Measurements from ENCODE around the gene SPINDOC.

The SPINDOC gene

DNA sequence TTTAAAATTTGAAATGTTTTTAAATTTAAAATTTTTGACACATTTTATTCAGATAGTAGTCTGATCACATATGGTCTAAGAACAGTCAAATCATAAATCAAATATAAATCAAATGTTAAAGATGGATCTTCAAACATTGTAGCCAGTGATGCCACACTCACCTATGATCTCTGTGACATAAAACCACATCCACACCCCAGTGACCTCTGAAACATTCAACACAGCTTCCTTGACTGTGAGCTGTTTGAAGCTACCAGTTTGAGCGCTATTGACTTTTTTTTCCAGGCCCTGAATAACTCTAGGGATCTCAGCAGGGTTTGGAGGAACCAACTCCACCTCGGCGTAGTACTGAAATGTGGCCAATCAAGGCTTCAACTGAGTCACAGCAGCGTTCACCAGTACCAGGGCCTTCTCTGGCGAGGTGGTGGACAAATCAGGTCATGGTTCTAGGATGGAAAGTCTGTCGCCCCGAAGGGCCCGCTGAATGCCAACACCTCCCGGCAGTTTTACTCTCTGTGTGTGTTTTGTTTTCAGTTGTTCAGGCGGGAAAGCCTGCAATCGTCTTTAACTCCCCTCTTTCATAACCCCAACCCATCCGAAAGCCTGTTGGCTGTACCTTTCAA, 21.4 kb downstream of the SPINDOC start:
- DNase-seq = no peak

DNA sequence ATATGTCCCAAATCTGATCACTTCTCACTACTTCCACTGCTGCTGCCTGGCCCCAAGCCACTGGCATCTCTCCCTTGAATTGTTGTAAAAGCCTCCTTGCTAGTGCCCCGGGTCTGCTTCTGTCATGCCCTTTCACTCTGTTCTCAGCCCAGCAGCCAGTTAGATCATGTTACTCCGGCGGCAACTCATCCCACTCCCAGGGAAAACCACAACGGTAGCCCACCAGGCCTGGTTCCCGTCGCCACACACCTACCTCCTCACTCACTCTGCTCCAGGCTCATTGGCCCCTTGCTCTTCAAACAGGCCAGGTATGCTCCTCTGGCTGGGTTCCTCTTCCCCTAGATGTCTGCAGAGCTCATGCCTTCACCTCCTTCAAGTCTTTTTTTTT, 21.9 kb downstream of the SPINDOC start:
- no peak for DNase-seq

DNA sequence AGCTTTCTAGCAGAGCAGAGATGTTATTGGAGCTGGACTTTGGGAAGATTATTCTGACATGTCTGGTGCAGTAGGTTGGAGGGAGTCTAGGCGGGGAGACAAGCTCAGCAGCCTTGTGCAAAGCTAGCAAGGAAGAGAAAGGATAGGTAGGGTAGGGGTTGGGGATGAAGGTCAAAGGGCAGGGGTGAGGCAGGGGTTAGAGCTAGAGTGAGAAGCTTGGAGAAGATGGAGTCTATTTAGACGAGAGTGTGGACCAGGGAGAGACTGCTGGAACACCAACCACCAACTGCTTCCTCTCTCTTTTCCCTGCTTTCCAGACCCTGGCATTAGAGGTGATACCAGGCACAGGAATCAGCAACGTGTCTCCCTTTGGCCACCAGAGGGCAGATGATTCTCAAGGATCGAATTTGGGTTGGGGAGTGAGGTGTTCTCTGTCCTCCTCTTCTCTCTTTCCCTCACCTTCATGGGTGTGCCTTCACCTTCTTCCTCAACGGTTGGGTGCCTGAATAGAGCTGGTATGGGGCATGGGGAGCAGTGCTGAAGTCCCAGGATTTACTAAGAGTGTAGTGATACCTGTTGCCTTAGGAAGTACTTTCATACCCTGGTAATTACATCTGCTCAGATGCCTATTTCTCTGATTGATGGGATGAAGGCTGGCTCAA, 23.9 kb downstream of the SPINDOC start:
- DNase-seq = peak; percentile 57

DNA sequence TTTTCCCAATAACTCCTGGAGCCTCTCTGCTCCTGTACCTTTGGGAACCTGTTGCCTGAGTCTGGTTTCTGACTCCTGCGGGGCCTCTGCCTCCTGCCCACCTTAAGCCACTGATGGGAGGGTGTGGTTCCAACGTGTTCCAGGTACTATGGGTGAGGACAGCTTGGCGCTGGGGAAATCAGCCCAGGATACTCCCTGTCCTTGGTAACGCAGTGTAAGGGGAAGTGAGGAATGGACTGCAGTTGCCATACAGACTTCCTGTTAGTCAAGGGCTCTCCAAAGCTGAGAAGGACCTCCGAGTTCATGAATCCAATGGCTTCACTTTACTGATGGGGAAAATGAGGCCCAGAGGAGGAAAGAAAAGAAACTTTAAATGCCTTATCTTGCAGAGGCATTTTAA, 24.5 kb downstream of the SPINDOC start:
- no peak for DNase-seq

DNA sequence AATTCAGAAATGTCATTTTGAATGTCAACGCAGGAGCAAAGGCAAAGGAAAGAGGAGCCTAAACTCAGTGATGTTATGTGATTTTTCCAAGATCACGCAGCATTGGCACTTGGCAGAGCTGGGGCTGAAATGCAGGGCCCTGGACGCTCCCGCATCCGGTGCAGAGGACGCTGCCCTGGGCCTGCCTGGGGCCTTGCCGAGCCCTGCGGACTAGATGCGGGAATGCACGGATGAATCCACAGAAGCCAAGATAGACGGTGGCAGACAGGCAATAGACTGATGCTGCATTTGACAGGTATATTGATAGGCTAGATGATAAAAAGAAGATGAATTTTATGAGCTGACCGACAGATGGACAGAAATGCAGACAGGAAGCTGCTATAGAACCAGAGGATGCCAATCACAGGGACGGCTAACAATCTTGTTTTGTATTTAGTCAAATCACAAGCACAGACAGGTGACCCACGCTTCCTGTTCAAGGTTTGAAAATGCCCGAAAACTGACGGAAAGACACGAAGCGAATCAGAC, 25.0 kb downstream of the SPINDOC start:
- no peak for DNase-seq

DNA sequence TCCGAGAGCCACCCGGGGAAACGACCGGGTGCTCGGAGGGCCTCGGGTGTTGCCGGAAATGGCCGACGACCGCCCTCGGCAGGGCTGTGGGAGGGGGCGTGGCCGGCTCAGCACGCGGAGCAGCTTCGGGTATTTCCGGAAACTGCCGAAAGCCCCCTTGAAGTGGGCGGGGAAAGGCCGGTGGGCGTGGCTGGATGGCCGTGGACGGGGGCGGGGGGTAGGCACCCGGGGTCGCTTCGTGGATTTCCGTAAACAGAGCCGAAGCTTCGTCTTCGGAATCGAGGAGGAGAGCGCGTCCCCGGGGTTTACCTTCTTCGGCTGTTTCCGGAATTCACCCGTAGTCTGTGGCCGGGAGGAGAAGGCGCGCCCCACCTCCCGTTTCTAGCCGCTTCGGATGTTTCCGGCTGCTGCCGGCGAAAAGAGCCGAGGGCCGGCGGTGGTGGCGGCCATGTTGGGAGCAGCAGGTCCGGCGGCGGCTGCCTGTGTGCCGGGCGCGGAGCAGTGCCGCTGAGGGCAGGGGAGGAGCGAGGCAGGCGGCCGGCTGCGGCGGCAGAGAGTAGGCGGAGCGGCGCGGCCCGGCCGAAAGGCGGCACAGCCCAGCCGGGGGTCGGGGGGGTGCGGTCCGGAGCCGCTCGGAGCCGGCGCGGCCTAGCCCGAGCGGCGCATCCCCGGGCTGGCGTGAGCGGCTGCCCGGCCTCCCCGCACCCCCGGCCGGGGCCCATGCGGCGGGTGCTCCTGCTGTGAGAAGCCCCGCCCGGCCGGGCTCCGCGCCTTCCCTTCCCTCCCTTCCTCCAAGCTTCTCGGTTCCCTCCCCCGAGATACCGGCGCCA, 25.6 kb downstream of the SPINDOC start, which contains the start of gene MARK2:
Gene MARK2 (plus strand): TSS at position 433 of the 830 bp plus-strand sequence. CDS start 397 bp downstream, at position 830.
- peak; percentile 100 for DNase-seq

DNA sequence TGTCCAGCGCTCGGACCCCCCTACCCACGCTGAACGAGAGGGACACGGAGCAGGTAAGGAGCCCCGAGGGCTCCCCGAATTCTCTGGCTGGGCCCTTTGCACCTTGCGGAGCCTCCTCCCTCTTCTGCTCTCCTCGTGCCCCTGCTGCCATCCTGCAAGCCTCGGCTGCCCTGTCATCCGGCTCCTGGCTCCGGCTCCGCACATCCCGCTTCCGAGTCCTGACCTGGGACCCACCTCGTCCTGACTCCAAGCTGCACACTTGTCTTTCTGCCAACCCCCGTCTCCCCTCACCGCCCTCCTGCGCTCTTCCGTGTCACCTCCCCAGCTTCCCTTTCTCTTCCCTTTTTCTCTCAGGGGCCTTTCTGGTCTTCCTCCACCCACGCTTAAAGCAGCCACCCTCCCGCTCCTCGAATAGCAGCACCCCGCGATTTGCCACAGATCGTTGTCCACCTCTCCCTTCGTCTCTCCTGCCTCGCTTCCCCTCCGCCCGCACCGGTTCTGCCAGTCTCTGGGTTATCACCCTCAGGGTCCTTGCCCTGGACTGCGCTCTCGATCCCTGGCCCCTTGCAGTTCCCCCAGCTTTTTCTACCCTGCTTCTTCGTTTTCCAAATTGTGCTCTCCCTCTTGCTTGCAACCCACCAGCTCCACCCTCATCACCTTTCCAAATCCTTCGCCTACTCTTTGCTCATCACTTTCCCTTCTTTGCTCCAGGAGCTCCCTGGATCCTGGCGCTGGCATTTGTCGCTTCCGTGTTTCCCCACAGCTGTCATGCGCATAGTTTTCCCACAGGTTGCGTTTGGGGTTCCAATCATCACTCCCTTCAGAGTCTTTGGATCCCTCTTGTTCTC, 26.5 kb downstream of the SPINDOC start:
- peak; percentile 26 for DNase-seq

DNA sequence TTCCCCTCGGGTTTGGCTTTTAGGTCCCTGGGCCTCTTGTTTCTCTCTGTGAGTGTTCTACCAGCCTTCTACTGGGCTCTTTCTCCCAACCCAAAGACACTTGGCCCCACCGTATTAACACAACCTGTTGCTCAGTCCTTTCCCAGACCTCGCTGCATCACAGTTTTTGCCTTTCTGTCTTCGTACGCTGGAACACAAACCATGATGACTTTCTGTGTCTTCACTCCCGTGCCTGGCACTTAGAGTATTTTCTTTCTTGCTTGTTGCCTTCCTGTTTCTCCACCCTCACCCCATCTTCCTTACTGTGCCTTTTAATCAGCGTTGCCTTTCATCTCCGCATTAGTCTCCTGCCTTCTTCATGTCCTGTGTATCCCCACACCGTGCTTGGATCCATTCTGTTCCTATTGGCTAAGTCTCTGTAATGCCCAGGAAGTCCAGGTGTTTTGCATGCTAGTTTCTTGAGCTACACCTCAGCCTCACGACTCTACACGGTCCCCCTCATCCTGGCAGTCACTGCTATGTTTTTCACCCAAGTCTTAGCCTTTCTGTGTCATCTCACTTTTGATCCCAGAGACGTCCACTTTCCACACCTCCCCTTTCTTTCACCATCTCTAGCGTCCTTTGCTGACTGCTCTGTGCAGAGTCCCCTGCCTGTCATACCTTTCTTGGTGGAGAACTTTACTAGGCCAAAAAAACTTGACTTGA, 27.3 kb downstream of the SPINDOC start:
- DNase-seq = no peak

DNA sequence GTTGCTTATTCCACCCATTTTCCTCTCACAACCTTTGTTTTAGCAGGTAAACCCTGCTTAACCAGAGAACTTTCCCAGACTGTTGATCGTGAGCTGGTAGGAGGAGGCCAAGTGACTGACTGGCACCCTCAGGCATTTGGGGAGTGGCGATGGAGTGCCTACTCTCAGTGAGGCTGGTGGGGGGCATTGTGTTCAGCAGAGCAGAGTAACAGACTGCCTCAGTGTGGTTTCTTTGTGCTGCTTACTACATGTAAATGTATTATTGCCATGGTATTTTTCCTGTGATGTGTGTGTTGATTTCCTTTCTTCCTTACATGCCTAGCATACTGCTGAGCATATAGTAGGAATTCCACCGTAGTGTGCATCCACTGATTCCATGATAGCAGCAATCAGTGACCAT, 28.3 kb downstream of the SPINDOC start:
- no peak for DNase-seq

DNA sequence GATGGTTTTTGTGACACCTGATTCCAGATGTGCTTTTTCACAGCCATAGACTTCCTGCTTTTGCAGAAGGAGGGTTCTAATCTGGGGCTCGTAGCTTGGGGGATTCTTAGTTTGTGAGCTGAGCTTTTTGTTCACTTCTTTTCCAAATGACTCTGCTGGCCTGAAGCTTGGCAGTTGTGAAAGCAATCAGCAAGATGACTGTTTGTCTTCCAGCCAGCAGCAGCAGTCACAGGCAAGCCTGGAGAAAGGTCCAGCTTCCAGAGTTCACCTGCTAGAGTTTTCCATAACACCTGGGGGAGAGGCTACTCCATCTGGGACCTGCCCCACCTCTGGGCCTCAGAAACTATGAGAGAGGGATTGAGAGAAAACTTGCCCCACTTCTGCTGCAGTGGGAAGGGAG, 29.8 kb downstream of the SPINDOC start:
- no peak for DNase-seq

DNA sequence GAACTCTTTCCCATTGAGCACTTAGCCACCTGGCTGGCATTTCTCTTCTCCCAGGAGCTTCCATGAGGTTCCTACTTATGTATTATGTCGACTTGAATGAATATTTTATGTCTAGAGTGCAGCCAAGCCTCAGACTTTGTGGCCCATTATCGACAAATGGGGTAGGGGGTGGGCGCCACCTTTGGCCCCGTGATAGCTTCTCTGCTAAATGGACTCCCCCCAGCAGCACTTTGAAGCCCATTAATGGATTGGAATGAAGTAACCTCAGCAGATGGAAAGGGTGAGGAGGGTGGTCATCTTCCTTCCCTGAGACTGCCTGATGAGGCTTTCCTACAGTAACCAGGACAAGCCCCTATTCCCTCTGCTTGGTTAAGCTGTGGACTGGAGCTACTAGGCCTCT, 31.6 kb downstream of the SPINDOC start:
- no peak for DNase-seq

DNA sequence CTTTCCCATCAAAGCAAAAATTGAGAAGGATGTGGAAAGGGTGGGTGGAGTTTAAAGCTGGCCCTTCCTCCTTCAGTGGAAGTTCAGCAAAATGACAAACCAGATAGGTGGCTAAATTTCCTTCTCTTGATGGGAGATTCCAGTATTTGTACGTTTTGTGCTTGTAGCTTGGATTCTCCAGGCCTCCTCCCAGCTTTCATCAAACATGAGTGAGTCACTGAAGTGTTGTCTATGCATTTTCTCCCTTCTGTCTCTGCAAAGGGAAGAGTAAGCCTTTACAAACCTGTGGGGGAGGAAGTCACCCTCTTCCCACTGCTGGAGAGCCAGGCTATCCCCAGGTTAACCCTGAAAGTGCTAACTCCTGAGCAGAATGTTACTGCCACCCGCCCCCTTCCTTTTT, 32.0 kb downstream of the SPINDOC start:
- DNase-seq = no peak

DNA sequence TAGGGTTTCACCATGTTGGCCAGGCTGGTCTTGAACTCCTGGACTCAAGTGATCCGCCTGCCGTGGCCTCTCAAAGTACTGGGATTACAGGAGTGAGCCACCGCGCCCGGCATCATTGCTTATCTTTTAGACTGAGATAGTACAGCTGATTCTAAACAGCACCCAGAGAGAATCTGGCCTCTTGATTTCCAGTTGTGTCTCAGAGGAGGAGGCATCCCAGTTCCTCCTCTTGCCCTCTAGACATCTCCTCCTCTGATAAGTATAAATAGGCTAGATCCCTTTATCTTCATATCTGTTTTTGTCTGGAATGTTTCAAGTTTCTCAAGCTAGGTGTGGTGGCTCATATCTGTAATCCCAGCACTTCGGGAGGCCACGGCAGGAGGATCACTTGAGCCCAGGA, 32.7 kb downstream of the SPINDOC start:
- no peak for DNase-seq

DNA sequence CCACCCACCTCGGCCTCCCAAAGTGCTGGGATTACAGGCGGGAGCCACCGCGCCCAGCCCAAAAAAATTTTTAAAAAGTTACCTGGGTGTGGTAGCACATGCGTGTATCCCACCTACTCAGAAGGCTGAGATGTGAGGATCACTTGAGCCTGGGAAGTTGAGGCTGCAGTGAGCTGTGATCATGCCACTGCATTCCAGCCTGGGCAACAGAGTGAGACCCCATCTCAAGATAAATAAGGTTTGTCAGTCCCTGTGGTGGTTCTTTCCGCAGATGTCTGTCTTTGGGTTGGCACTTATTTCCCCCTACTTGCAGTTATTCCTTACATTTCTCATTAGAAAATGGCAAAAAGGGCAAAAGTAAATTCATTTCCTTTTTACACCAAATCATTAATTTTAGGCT, 33.6 kb downstream of the SPINDOC start:
- DNase-seq = no peak

DNA sequence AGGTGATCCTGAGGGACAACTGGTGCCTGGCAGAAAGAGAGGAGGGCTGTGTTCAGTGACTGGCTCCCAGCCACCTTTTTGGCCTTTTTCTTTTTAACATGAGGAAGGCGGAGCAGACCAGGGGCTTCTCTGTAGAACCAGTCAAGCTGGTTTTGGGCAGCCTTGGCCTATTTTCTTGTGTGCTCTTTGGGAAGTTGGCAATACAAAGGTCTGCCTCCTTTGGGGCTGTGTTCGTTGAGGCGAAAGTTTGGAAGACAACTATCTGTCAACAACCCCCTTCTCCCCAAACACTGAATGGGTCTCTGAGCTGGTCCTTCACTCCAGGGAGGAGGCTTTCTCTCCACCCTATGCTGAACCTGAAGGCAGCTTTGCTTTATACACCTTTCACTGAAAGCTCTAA, 34.1 kb downstream of the SPINDOC start:
- no peak for DNase-seq

DNA sequence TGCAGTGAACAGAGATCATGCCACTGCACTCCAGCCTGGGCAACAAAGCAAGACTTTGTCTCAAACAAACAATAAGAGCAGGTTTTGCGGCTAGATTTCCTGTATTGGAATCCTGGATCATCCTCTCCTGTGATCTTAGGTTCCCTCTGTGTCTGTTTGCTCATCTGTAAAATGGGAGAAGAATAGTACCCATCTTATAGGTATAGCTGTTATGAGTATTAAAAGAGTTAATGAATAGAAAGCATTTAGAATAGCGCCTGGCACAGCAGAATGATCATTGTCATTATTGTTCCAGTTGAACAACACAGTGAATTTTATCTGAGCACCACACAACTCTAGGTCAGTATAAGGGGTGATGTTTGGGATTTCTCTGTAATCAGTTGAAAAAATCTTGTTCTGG, 36.4 kb downstream of the SPINDOC start:
- DNase-seq = no peak

DNA sequence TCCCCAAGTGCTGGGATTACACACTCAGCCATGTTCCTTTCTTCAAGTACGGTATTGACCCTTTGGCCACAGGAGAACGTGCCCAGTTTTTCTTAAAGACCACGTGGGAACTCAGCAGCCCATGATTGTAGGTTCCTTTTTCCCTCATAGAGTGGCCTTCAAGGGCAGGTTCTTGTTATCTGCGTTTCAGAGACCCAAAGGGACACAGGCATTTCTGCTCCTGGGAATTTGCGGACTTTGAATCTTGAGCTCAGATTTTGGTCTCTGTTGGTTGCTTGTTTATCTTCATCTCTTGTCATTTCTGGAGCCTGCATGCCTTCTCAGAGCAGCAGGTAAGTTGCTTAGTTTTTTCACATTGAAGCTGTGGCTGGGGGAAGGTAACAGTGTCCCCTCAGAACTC, 37.7 kb downstream of the SPINDOC start:
- no peak for DNase-seq

DNA sequence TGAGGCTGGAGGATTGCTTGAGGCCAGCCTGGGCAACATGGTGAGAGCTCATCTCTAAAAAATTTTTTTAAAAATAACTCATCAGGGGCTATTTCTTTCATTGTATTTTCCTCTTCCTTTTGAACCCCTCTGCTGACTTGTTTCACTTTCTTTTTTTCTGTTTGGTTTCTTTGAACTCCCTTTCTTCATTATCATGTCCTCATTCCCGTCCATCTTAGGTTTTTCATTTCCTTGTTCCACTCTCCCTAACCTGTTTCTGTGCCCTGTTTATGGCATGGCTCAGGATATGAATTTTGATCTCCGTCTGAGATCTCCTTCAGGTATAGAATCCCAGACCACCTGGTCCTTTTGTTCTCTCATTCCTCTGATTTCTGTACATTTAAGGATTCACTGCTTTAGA, 38.1 kb downstream of the SPINDOC start:
- DNase-seq = no peak

DNA sequence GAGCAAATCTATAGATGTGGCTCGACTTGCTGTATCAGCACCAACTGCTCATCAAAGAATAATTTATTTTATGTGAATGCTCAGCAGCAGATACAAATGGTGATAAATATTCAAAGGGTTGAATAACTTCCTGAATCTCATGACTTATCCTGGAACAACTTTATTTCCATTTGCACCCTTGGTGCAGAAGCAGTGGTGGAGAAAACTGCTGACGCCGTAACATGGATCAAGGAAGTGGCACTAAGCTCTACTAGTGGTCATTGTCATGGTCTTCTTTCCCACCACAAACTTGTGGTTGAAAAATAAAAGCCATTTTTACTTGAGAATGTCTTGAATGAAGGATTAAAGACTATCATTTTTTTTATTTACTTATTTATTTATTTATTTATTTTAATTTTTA, 40.2 kb downstream of the SPINDOC start:
- no peak for DNase-seq

DNA sequence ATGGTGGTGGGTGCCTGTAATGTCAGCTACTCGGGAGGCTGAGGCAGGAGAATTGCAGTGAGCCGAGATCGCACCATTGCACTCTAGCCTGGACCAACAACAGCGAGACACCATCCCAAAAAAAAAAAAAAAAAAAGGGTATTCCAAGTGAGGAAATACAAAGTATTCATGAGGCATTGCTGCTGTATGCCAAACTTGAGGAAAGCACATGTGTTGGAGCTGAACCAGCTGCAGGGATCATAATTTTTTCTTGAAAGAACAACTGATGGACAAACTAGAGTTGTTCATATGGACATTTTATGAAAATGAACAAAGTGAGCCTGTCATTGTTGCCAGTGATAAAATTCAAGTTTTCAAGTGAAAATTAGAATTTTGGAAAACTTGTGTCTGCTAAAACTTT, 41.4 kb downstream of the SPINDOC start:
- DNase-seq = no peak

DNA sequence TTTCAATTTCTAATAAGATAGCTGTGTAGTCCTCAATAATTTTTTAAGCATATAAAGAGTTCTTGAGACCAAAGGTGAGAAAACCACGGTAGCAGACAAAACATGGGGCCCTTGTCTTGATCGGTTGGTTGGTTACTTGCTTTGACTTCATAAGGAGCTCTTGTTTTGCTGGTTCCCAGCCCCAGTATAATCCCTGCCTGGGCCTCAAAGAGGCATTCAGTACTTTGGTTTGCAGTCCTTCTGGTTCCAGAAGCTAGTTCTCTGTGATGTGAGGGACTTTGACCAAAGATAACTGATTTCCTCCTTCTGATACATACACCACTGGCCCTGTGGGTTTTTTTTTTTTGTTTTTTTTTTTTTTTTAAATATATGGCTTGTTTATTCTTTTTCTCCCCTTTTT, 42.7 kb downstream of the SPINDOC start:
- DNase-seq = no peak

All from stimulated activated CD4-positive, alpha-beta T cell treated with anti-CD3 and anti-CD28 coated beads, Interleukin-12 subunit alpha, Interleukin-12 subunit beta, amount 100 ng/mL, for 4 hours (primary cell).